GM12878 (cell line): Measurements from ENCODE around the gene PAQR5.

ENCODE experiments used
- CTCF ChIP-seq, 3 experiments: IDR thresholded peaks in 2 of 3; conservative IDR thresholded peaks in 1 of 3; 2 replicates each; pipeline ENCODE4 v1.5.1; 2011; ENCODE audit warnings: low read depth in 3 of 3, low read length in 3 of 3, mild to moderate bottlenecking in 3 of 3, control low read depth in 2 of 3, moderate library complexity in 2 of 3, inconsistent platforms in 1 of 3, mixed read lengths in 1 of 3; ENCODE audit not compliant: control insufficient read depth in 2 of 3, insufficient read depth in 1 of 3; ENCODE audit errors: extremely low read depth in 1 of 3
- EGR1 ChIP-seq, 2 experiments: IDR thresholded peaks; 1 replicate in 1 of 2; 2 replicates in 1 of 2; pipeline ENCODE4 v1.6.1; 2011 to 2012; ENCODE audit warnings: low read depth in 2 of 2, low read length in 2 of 2, borderline replicate concordance in 1 of 2, mild to moderate bottlenecking in 1 of 2, moderate library complexity in 1 of 2
- EP300 ChIP-seq, 2 experiments: fragments of 150-350 bp in 1 of 2; IDR thresholded peaks; 2 replicates each; pipeline ENCODE4 v1.6.1; 2011 to 2012; ENCODE audit warnings: low read depth in 2 of 2, low read length in 2 of 2, borderline replicate concordance in 1 of 2, improper control_type of control experiment in 1 of 2, inconsistent platforms in 1 of 2; ENCODE audit not compliant: control insufficient read depth in 1 of 2
- EZH2 ChIP-seq: IDR thresholded peaks from 2 replicates; pipeline ENCODE4 v1.6.1; 2012; ENCODE audit warnings: low read depth, mild to moderate bottlenecking, control low read depth, inconsistent platforms, low read length, borderline replicate concordance; ENCODE audit not compliant: control insufficient read depth
- FOS ChIP-seq: IDR thresholded peaks from 3 replicates; pipeline ENCODE4 v1.6.1; 2011; ENCODE audit warnings: borderline replicate concordance; ENCODE audit not compliant: insufficient read length; ENCODE audit errors: extremely low read depth
- HDGF ChIP-seq: fragments of 450-650 bp; IDR thresholded peaks from 2 replicates; pipeline ENCODE4 v1.6.1; 2016; ENCODE audit warnings: antibody characterized with exemption
- NR2C1 ChIP-seq: fragments of 450-650 bp; IDR thresholded peaks from 2 replicates; pipeline ENCODE4 v1.6.1; 2017; ENCODE audit warnings: antibody characterized with exemption, mild to moderate bottlenecking, moderate library complexity
- PBX3 ChIP-seq: IDR thresholded peaks from 2 replicates; pipeline ENCODE4 v1.6.1; 2011; ENCODE audit warnings: mild to moderate bottlenecking, low read depth, low read length, moderate library complexity; ENCODE audit not compliant: insufficient replicate concordance
- POLR2A ChIP-seq: IDR thresholded peaks from 2 replicates; pipeline ENCODE4 v1.6.1; 2011; ENCODE audit warnings: low read depth, mild to moderate bottlenecking, low read length
- POLR2AphosphoS2 ChIP-seq: IDR thresholded peaks from 2 replicates; pipeline ENCODE4 v1.6.1; 2011; ENCODE audit warnings: low read depth, mild to moderate bottlenecking, low read length, improper control_type of control experiment, moderate library complexity
- TAF1 ChIP-seq: IDR thresholded peaks from 2 replicates; pipeline ENCODE4 v1.6.1; 2011; ENCODE audit warnings: mild to moderate bottlenecking, low read depth, low read length, borderline replicate concordance
- ZNF687 ChIP-seq: fragments of 450-650 bp; IDR thresholded peaks from 2 replicates; pipeline ENCODE4 v1.6.1; 2017; ENCODE audit warnings: mild to moderate bottlenecking, moderate library complexity
- TF ChIP-seq, protein P1 (sequence below): fragments of 450-650 bp; formaldehyde crosslinking; IDR thresholded peaks from 2 replicates; pipeline ENCODE4 v1.4.0; 2020; ENCODE audit warnings: mild to moderate bottlenecking, moderate library complexity

DNA sequence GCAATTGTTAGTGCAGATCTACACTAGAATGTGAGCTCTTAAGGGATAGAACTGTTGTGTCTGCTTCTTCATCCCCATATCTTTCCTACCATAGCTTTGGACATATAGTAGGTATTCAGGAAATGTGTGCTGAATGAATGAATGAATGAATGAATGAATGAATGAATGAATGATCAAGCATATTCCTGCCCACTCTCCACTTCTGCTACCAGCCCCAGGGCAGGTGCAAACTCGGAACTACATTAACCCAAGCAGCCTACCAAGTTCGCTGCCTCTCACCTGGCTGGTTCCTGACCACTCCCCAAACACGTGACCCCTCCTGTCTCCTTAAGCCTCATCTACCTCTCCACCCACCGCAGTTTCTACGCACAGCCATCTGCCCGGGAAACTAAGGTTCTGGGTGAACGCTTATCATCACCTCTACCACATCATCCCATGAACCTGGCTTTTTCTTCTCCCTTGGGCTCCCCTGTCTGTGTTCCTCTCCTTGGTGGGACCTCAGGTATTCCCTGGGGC, 26.8 kb downstream of the PAQR5 start:
- no peak for TF ChIP-seq TAF1
- TF ChIP-seq CTCF (IDR thresholded peaks at IDR 0.05 in 2 of 3, conservative IDR thresholded peaks at IDR 0.05 in 1 of 3; ENCODE audit: control insufficient read depth in 2 of 3, extremely low read depth in 1 of 3, insufficient read depth in 1 of 3, low read depth in 3 of 3, low read length in 3 of 3), result no peak
- TF ChIP-seq ZNF687, result no peak
- no peak for TF ChIP-seq EP300 (IDR thresholded peaks at IDR 0.05; ENCODE audit: borderline replicate concordance in 1 of 2, control insufficient read depth in 1 of 2, low read depth in 2 of 2, low read length in 2 of 2)
- TF ChIP-seq, protein P1, sequence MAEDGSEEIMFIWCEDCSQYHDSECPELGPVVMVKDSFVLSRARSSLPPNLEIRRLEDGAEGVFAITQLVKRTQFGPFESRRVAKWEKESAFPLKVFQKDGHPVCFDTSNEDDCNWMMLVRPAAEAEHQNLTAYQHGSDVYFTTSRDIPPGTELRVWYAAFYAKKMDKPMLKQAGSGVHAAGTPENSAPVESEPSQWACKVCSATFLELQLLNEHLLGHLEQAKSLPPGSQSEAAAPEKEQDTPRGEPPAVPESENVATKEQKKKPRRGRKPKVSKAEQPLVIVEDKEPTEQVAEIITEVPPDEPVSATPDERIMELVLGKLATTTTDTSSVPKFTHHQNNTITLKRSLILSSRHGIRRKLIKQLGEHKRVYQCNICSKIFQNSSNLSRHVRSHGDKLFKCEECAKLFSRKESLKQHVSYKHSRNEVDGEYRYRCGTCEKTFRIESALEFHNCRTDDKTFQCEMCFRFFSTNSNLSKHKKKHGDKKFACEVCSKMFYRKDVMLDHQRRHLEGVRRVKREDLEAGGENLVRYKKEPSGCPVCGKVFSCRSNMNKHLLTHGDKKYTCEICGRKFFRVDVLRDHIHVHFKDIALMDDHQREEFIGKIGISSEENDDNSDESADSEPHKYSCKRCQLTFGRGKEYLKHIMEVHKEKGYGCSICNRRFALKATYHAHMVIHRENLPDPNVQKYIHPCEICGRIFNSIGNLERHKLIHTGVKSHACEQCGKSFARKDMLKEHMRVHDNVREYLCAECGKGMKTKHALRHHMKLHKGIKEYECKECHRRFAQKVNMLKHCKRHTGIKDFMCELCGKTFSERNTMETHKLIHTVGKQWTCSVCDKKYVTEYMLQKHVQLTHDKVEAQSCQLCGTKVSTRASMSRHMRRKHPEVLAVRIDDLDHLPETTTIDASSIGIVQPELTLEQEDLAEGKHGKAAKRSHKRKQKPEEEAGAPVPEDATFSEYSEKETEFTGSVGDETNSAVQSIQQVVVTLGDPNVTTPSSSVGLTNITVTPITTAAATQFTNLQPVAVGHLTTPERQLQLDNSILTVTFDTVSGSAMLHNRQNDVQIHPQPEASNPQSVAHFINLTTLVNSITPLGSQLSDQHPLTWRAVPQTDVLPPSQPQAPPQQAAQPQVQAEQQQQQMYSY, result no peak
- TF ChIP-seq POLR2AphosphoS2, result no peak
- TF ChIP-seq POLR2A, result no peak
- no peak for TF ChIP-seq HDGF
- no peak for TF ChIP-seq EZH2
- TF ChIP-seq FOS, result no peak
- no peak for TF ChIP-seq EGR1 (IDR thresholded peaks at IDR 0.05; ENCODE audit: borderline replicate concordance in 1 of 2, low read depth in 2 of 2, low read length in 2 of 2)
- no peak for TF ChIP-seq PBX3
- no peak for TF ChIP-seq NR2C1
